OCI-LY1 (cell line): ENCODE data around the gene CMIP.

ENCODE experiments used
- H2AFZ ChIP-seq: fragments of 200-600 bp; sonication (generic), shearing (Covaris generic); 2 replicates; pipeline ENCODE4 v1.6.0; 2014; ENCODE audit warnings: antibody characterized with exemption, mild to moderate bottlenecking, low read length
- H3F3A ChIP-seq: fragments of 200-600 bp; sonication (generic), shearing (Covaris generic); 2 replicates; pipeline ENCODE4 v1.6.0; 2014; ENCODE audit warnings: mild to moderate bottlenecking, antibody characterized with exemption, low read length, moderate library complexity; ENCODE audit not compliant: insufficient read depth
- H3K27ac ChIP-seq: fragments of 200-600 bp; sonication (generic); 2 replicates; pipeline ENCODE4 v1.5.1; 2014; ENCODE audit warnings: low read length, mixed run types, mild to moderate bottlenecking, low read depth; ENCODE audit not compliant: poor library complexity, severe bottlenecking
- H3K27me3 ChIP-seq: fragments of 200-600 bp; sonication (generic); 2 replicates; pipeline ENCODE4 v1.6.0; 2014; ENCODE audit warnings: antibody characterized with exemption, mild to moderate bottlenecking, low read length, moderate library complexity; ENCODE audit not compliant: insufficient read depth
- H3K36me3 ChIP-seq: fragments of 200-600 bp; sonication (generic); 2 replicates; pipeline ENCODE4 v1.6.1; 2014; ENCODE audit warnings: mild to moderate bottlenecking, antibody characterized with exemption, low read length, moderate library complexity, mixed read lengths; ENCODE audit not compliant: insufficient read depth
- H3K4me1 ChIP-seq: fragments of 200-600 bp; sonication (generic); 2 replicates; pipeline ENCODE4 v1.5.1; 2014; ENCODE audit warnings: mild to moderate bottlenecking, low read length, moderate library complexity; ENCODE audit not compliant: insufficient read depth, severe bottlenecking
- H3K4me2 ChIP-seq: fragments of 200-600 bp; sonication (generic), shearing (Covaris generic); 2 replicates; pipeline ENCODE4 v1.6.1; 2014; ENCODE audit warnings: low read length
- H3K4me3 ChIP-seq: fragments of 200-600 bp; sonication (generic); 2 replicates; pipeline ENCODE4 v1.5.1; 2014; ENCODE audit warnings: low read length, low read depth, mild to moderate bottlenecking, mixed read lengths; ENCODE audit not compliant: poor library complexity, severe bottlenecking
- H3K79me2 ChIP-seq: fragments of 200-600 bp; shearing (Covaris generic); 2 replicates; pipeline ENCODE4 v1.6.1; 2016; ENCODE audit warnings: mixed run types, low read length, mixed read lengths; ENCODE audit not compliant: insufficient read depth
- H3K9ac ChIP-seq: fragments of 200-600 bp; sonication (generic), shearing (Covaris generic); 2 replicates; pipeline ENCODE4 v1.6.1; 2014; ENCODE audit warnings: mild to moderate bottlenecking, low read length, mixed read lengths
- H3K9me2 ChIP-seq: fragments of 200-600 bp; sonication (generic), shearing (Covaris generic); 2 replicates; pipeline ENCODE4 v1.6.1; 2014; ENCODE audit warnings: low read depth, mild to moderate bottlenecking, low read length, mixed read lengths
- H3K9me3 ChIP-seq: fragments of 200-600 bp; shearing (Covaris generic); 2 replicates; pipeline ENCODE4 v1.6.1; 2014; ENCODE audit warnings: low read length, mixed read lengths
- H4K20me1 ChIP-seq: fragments of 200-600 bp; sonication (generic), shearing (Covaris generic); 2 replicates; pipeline ENCODE4 v1.6.0; 2016; ENCODE audit warnings: mild to moderate bottlenecking, low read length; ENCODE audit not compliant: insufficient read depth
- CTCF ChIP-seq: fragments of 200-600 bp; sonication (generic), shearing (Covaris generic); IDR thresholded peaks from 2 replicates; pipeline ENCODE4 v1.5.1; 2017; ENCODE audit warnings: mild to moderate bottlenecking, antibody characterized with exemption, low read length, moderate library complexity, mixed read lengths
- EZH2 ChIP-seq: fragments of 200-600 bp; sonication (generic), shearing (Covaris generic); IDR thresholded peaks from 2 replicates; pipeline ENCODE4 v1.8.0; 2017; ENCODE audit warnings: borderline replicate concordance, mixed run types, mild to moderate bottlenecking, antibody characterized with exemption, low read length, moderate library complexity, mixed read lengths

CMIP gene

DNA sequence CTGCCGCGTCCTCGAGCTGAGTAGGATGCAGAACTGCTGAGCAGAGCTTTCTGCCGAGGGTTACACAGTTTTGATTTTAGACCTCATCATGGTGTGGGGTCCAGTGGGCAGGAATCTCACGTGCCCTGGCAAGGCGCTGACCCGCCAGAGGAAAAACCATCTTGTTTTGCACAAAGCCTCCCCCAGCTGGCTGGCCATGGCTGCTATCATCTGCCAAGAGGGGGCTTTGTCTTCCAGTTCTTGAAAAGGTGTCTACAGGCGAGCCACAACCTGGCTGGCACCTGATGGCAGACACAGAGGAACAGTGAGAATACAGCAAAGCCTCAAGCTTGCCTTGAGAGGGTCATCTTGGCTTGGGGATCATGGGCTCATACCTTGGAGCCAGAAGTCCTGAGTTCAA lies 118.3 kb downstream of the CMIP start:
- Histone ChIP-seq H3K4me2 (no peak overlapping the region), H3K27me3 (no peaks in the 10 kb centered on the region), H3K9me3 (no peaks in the 10 kb centered on the region), H3K4me1 (peaks cover 5% of the 10 kb centered on the region), H2AFZ (no peak overlapping the region), H3K9ac (no peak overlapping the region), H3K36me3 (peaks cover 5% of the 10 kb centered on the region; the same call in 1 of the 2 replicates), H4K20me1 (no peaks in the 10 kb centered on the region), H3K4me3 (no peak overlapping the region), H3F3A (no peaks in the 10 kb centered on the region), H3K27ac (no peak overlapping the region), H3K9me2 (no peaks in the 10 kb centered on the region), H3K79me2 (no peaks in the 10 kb centered on the region)
- TF ChIP-seq EZH2 = no peak
- TF ChIP-seq CTCF = no peak

DNA sequence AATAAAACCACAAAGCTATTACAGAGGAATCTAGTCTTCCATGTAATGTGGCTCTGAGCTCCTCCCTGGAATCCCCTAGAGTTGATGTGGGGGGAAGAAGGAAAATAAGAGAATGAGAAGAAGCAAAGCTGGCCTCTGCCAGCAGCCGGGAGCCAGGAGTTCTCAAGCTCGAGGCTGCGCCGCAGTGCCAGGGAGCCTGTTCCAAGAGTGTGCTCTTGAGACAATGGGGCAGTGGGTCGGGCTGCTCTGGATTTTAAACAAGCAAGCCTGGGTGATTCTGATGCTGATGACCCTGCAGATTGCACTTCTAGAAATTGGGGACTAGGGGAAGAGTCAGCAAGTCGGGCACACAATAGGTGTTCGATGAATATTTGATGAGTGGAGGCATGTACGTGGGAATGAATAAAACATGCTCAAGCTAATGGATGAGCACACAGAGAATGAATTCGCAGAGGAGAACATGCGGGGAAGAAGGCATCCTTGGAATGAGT lies 119.9 kb downstream of the CMIP start:
- no peaks in the 10 kb centered on the region for H3K9me3 ChIP-seq
- no peaks in the 10 kb centered on the region for H4K20me1 ChIP-seq
- no peaks in the 10 kb centered on the region for H3K9me2 ChIP-seq
- no peaks in the 10 kb centered on the region for H3K27me3 ChIP-seq
- no peak overlapping the region for H3K9ac ChIP-seq
- no peaks in the 10 kb centered on the region for H3K36me3 ChIP-seq
- TF ChIP-seq EZH2 (no peak), CTCF (no peak)
- no peak overlapping the region for H2AFZ ChIP-seq
- H3F3A ChIP-seq = no peaks in the 10 kb centered on the region
- H3K79me2 ChIP-seq = no peaks in the 10 kb centered on the region
- H3K4me1 ChIP-seq = peaks cover 20% of the 10 kb centered on the region
- no peak overlapping the region for H3K4me2 ChIP-seq
- H3K4me3 ChIP-seq = no peak overlapping the region
- H3K27ac ChIP-seq = no peak overlapping the region

GRCh38 chr16:81565321-81566028 lies 120.9 kb downstream of the CMIP start:
- Histone ChIP-seq H3K9me3 (no peaks in the 10 kb centered on the region), H3K27me3 (no peaks in the 10 kb centered on the region), H3K4me2 (no peak overlapping the region), H3K36me3 (no peaks in the 10 kb centered on the region), H3K9ac (no peak overlapping the region), H3K4me3 (no peak overlapping the region), H4K20me1 (no peaks in the 10 kb centered on the region), H3K79me2 (peaks cover 5% of the 10 kb centered on the region; the same call in 1 of the 2 replicates), H3K4me1 (peaks cover 29% of the 10 kb centered on the region), H2AFZ (no peak overlapping the region), H3F3A (no peaks in the 10 kb centered on the region), H3K27ac (no peak overlapping the region), H3K9me2 (no peaks in the 10 kb centered on the region)
- no peak for TF ChIP-seq EZH2
- TF ChIP-seq CTCF = no peak
